Esophagus muscularis mucosa (tissue), 4 donors: ENCODE results near the gene MGLL. TPM values are rescaled to one million over a fixed set of nuclear protein-coding genes. Genes with fewer than 3 reads are reported as not detected.

Source experiments
- DNase-seq: peaks from one replicate; pipeline ENCODE4 v3.0.0-alpha.2; 2017; ENCODE audit errors: extremely low spot score
- H3K27ac ChIP-seq, 4 donors: fragments of 200-600 bp; sonication (generic); replicated peaks in 1 of 4; 1 replicate in 3 of 4; 2 replicates in 1 of 4; pipeline ENCODE4 v1.5.1; 2016 to 2019; ENCODE audit warnings: mild to moderate bottlenecking in 1 of 4
- H3K27me3 ChIP-seq, 4 donors: fragments of 200-600 bp; sonication (generic); one replicate each; pipeline versions ENCODE4 v1.5.1 to v1.6.0; 2016 to 2019
- H3K36me3 ChIP-seq, 4 donors: fragments of 200-600 bp; sonication (generic); one replicate each; pipeline ENCODE4 v1.5.1; 2016 to 2019
- H3K4me1 ChIP-seq, 4 donors: fragments of 200-600 bp; sonication (generic); one replicate each; pipeline ENCODE4 v1.5.1; 2016 to 2019
- H3K4me3 ChIP-seq, 4 donors: fragments of 200-600 bp; sonication (generic); 1 replicate in 2 of 4; 2 replicates in 2 of 4; pipeline ENCODE4 v1.5.1; 2016 to 2019; ENCODE audit warnings: mild to moderate bottlenecking in 4 of 4, moderate library complexity in 1 of 4
- H3K9me3 ChIP-seq, 4 donors: fragments of 200-600 bp; sonication (generic); 1 replicate in 3 of 4; 2 replicates in 1 of 4; pipeline ENCODE4 v1.5.1; 2016 to 2019
- CTCF ChIP-seq, 3 experiments: fragments of 200-600 bp in 2 of 3; fragments of 450-650 bp in 1 of 3; sonication (generic) in 2 of 3; IDR thresholded peaks; one replicate each; pipeline ENCODE4 v1.5.1; 2017 to 2019; ENCODE audit warnings: antibody characterized with exemption in 3 of 3, mild to moderate bottlenecking in 2 of 3, moderate library complexity in 1 of 3
- EP300 ChIP-seq: sonication (generic); formaldehyde crosslinking; IDR thresholded peaks from one replicate; pipeline ENCODE4 v1.6.1; 2017; ENCODE audit warnings: antibody characterized with exemption
- POLR2A ChIP-seq: fragments of 450-650 bp; IDR thresholded peaks from one replicate; pipeline ENCODE4 v1.6.1; 2017; ENCODE audit warnings: antibody characterized with exemption, moderate library complexity, mild to moderate bottlenecking, low read depth
- POLR2AphosphoS5 ChIP-seq, 2 donors: sonication (generic); formaldehyde crosslinking; IDR thresholded peaks; one replicate each; pipeline ENCODE4 v1.6.1; 2017; ENCODE audit warnings: antibody characterized with exemption in 2 of 2
- WGBS: methylation state at CpG from one replicate; pipeline ENCODE4 v1.1.5; 2018; 5-methylcytosine and 5-hydroxymethylcytosine counted together
- intact Hi-C: fragments of 100-400 bp; cut with DNase I; formaldehyde crosslinking; loops from one replicate; pipeline ENCODE4 v1.15.1; 2023
- total RNA-seq, 4 donors: library from RNA; depleted of rRNA; stranded (reverse); fragments of >200 nt; gene quantifications; one replicate each; pipeline versions ENCODE4 v1.1.0 to v1.2.1, GENCODE V29; 2016

Gene MGLL
- total RNA-seq, 4 donors from 2014 or later = 56.5 to 155 (median 80.7) TPM

DNA sequence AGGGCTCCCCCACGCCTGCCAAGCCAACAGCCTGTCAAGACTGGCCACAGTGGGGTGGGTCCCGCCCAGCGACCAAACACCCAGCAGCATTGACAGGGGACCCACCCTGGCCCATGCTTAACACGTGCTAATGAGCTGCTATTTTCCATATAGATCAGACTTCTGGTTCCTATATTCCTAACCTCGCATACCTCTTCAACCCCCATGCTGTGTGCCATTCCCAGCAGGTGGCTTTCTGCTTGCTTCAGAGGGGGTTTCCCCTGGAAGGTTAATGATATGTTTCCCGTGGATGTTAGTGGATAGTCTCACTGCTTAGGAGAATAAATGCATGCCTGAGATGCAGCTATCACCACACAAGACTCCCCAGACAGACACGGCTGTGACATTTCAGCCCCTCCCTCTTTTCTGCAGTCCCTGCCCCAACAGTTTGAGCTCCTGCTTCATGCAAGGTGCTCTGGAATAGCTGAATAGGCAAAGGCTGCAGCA lies 37.9 kb upstream of the MGLL start:
- Histone ChIP-seq H3K9me3 (no peaks in the 10 kb centered on the region), H3K27ac (no peak overlapping the region), H3K36me3 (no peaks in the 10 kb centered on the region), H3K4me1 (no peaks in the 10 kb centered on the region), H3K4me3 (no peak overlapping the region), H3K27me3 (no peaks in the 10 kb centered on the region)
- TF ChIP-seq POLR2A (no peak), POLR2AphosphoS5 (IDR thresholded peaks at IDR 0.05) (no peak), CTCF (IDR thresholded peaks at IDR 0.05) (no peak), EP300 (no peak)
- intact Hi-C loops = no loop called here
- 57% methylated on average over 5 of the region's 7 CpGs for WGBS
- DNase-seq = no peak

GRCh38 chr3:127859730-127860129 lies 37.4 kb upstream of the MGLL start:
- no peaks in the 10 kb centered on the region for H3K4me1 ChIP-seq
- WGBS = 75% methylated on average over 6 of the region's 6 CpGs
- no peaks in the 10 kb centered on the region for H3K36me3 ChIP-seq
- DNase-seq = no peak
- intact Hi-C loops = no loop called here
- no peak overlapping the region for H3K4me3 ChIP-seq
- H3K27ac ChIP-seq = no peak overlapping the region
- TF ChIP-seq EP300 (no peak), POLR2A (no peak), CTCF (IDR thresholded peaks at IDR 0.05) (no peak), POLR2AphosphoS5 (IDR thresholded peaks at IDR 0.05) (no peak)
- H3K9me3 ChIP-seq = no peaks in the 10 kb centered on the region
- H3K27me3 ChIP-seq = no peaks in the 10 kb centered on the region

DNA sequence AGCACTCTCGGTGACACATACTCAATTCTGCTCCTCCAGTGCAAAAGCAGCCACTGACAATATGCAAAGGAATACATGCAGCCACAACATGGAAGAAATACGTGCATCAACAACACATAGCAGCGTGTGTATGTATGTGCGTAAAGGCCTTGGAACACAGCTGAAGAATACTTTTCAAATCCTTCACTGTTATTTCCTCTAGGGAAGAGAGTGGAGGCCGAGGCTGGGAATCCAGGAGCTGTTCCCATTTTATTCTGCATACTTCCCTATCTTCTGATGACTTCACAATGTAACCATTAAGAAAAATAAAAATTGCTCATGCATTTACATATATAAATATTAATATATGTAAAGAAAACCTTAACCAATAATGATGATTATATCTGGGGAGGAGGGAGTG lies 36.6 kb upstream of the MGLL start:
- no peaks in the 10 kb centered on the region for H3K4me1 ChIP-seq
- 87% methylated on average over 5 of the region's 5 CpGs for WGBS
- TF ChIP-seq POLR2AphosphoS5 (IDR thresholded peaks at IDR 0.05) (no peak), POLR2A (no peak), CTCF (IDR thresholded peaks at IDR 0.05) (no peak), EP300 (no peak)
- intact Hi-C loops = no loop called here
- H3K27me3 ChIP-seq = no peaks in the 10 kb centered on the region
- no peaks in the 10 kb centered on the region for H3K36me3 ChIP-seq
- H3K27ac ChIP-seq = no peak overlapping the region
- H3K4me3 ChIP-seq = no peak overlapping the region
- no peak for DNase-seq
- no peaks in the 10 kb centered on the region for H3K9me3 ChIP-seq

DNA sequence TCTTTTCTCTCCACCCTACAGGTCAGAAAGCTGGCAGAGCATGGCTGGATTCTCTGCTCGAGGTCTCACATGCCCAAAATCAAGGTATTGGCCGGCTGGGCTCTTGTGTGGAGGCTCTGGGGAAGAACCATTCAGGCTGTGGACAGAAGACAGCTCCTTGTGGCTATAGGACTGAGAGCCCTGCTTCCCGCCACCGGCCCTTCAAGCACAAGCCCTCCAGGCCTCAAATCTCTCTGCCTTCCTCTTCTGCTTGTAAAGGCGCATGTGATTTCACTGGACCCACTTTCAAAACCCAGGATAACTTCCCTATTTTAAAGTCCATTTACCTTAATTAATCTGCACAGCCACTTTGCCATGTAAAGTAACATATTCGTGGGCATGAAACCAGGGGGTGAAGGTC lies 36.2 kb upstream of the MGLL start:
- Histone ChIP-seq H3K4me3 (no peak overlapping the region), H3K36me3 (no peaks in the 10 kb centered on the region), H3K4me1 (no peaks in the 10 kb centered on the region), H3K27ac (no peak overlapping the region), H3K27me3 (no peaks in the 10 kb centered on the region), H3K9me3 (no peaks in the 10 kb centered on the region)
- intact Hi-C loops = no loop called here
- TF ChIP-seq POLR2AphosphoS5 (IDR thresholded peaks at IDR 0.05) (no peak), CTCF (IDR thresholded peaks at IDR 0.05) (no peak), POLR2A (no peak), EP300 (no peak)
- DNase-seq = peak; percentile 89
- 88% methylated on average over 6 of the region's 6 CpGs for WGBS

GRCh38 chr3:127857333-127857732 lies 35.0 kb upstream of the MGLL start:
- no peaks in the 10 kb centered on the region for H3K27me3 ChIP-seq
- no peak overlapping the region for H3K27ac ChIP-seq
- H3K36me3 ChIP-seq = no peaks in the 10 kb centered on the region
- intact Hi-C loops = no loop called here
- no peak overlapping the region for H3K4me3 ChIP-seq
- no peaks in the 10 kb centered on the region for H3K4me1 ChIP-seq
- H3K9me3 ChIP-seq = no peaks in the 10 kb centered on the region
- peak; percentile 77 for DNase-seq
- no peak for TF ChIP-seq CTCF (IDR thresholded peaks at IDR 0.05)
- TF ChIP-seq EP300 = no peak
- no peak for TF ChIP-seq POLR2AphosphoS5 (IDR thresholded peaks at IDR 0.05)
- no peak for TF ChIP-seq POLR2A
- 79% methylated on average over 6 of the region's 6 CpGs for WGBS
